ENCODE data around the gene ZNF254. TPM values are rescaled to one million over a fixed set of nuclear protein-coding genes. Genes with fewer than 3 reads are reported as not detected.
A peak's percentile ranks its signal among the peaks of the same experiment; 100 is the strongest.

ZNF254 gene
- polyA plus RNA-seq, 2 of the 4 experiments (the other 2 are of a cell fraction) = 7.8 to 12.1 TPM

- ChIA-PET CTCF (no interaction called here), POLR2A (no interaction called here)
- Histone ChIP-seq H3K4me1 (no peaks in the 10 kb centered on the region), H3K9me3 (peaks cover 8% of the 10 kb centered on the region; the same call in 1 of the 3 replicates), H3K4me3 (no peak overlapping the region), H3K27ac (no peak overlapping the region), H3K4me2 (no peak overlapping the region)
- 36% methylated on average over 1 of the region's 1 CpG for WGBS (ENCODE audit: missing lambda C conversion rate)
- no peak for TF ChIP-seq HES2 (IDR thresholded peaks at IDR 0.05)
- FAIRE-seq (no peak), DNase-seq (ENCODE audit: low read depth in 1 of 2, low spot score in 1 of 2) (no peak), ATAC-seq (no peak)
These were observed 21.7 kb upstream of the ZNF254 start for GRCh38 chr19:24065243-24065642.

GRCh38 chr19:24065865-24066604, 21.0 kb upstream of the ZNF254 start:
- Histone ChIP-seq H3K4me3 (no peak overlapping the region), H3K4me2 (no peak overlapping the region), H3K4me1 (no peaks in the 10 kb centered on the region), H3K9me3 (peaks cover 5% of the 10 kb centered on the region; the same call in 1 of the 3 replicates), H3K27ac (no peak overlapping the region)
- DNase-seq (ENCODE audit: low read depth in 1 of 2, low spot score in 1 of 2) (no peak), FAIRE-seq (no peak), ATAC-seq (no peak)
- POLR2A ChIA-PET = no interaction called here
- 93% methylated on average over 1 of the region's 1 CpG for WGBS (ENCODE audit: missing lambda C conversion rate)
- TF ChIP-seq PHF8 (IDR thresholded peaks at IDR 0.05; ENCODE audit: borderline replicate concordance, low read depth) (no peak), MAZ (IDR thresholded peaks at IDR 0.05; ENCODE audit: borderline replicate concordance, low read depth, low read length) (no peak), ZNF302 (CRISPR knock-in tag; IDR thresholded peaks at IDR 0.05) (no peak), HEYL (CRISPR knock-in tag; IDR thresholded peaks at IDR 0.05) (no peak), JUN (IDR thresholded peaks at IDR 0.05) (no peak), JUNB (IDR thresholded peaks at IDR 0.05) (no peak), BCL3 (IDR thresholded peaks at IDR 0.05) (no peak), NPAS2 (CRISPR knock-in tag; IDR thresholded peaks at IDR 0.05; ENCODE audit: borderline replicate concordance) (no peak), ZFP36 (IDR thresholded peaks at IDR 0.05; ENCODE audit: borderline replicate concordance, partially characterized antibody) (no peak), USF2 (IDR thresholded peaks at IDR 0.05) (no peak), EHMT2 (IDR thresholded peaks at IDR 0.05; ENCODE audit: low read depth) (no peak), HDAC2 (IDR thresholded peaks at IDR 0.05) (no peak), RCOR1 (IDR thresholded peaks at IDR 0.05; ENCODE audit: low read depth, low read length) (no peak)
- CTCF ChIA-PET = no interaction called here

GRCh38 chr19:24069905-24070657, 16.9 kb upstream of the ZNF254 start:
- no peak overlapping the region for H3K4me3 ChIP-seq
- H3K27ac ChIP-seq = no peak overlapping the region
- no peak for FAIRE-seq
- H3K4me2 ChIP-seq = no peak overlapping the region
- 0 out of 3 replicates have a peak, but pooled peaks cover 5% of the 10 kb centered on the region for H3K9me3 ChIP-seq
- no peak for ATAC-seq
- POLR2A ChIA-PET = no interaction called here
- CTCF ChIA-PET = no interaction called here
- no peaks in the 10 kb centered on the region for H3K4me1 ChIP-seq
- TF ChIP-seq FOSL2 (IDR thresholded peaks at IDR 0.05) (no peak), FOSL2 (CRISPR knock-in tag; IDR thresholded peaks at IDR 0.05) (peak; percentile 30; the same call in 1 of the 2 replicates), CEBPB (IDR thresholded peaks at IDR 0.05) (no peak)
- 88% methylated on average over 3 of the region's 3 CpGs for WGBS (ENCODE audit: missing lambda C conversion rate)
- no peak for DNase-seq (ENCODE audit: low read depth in 1 of 2, low spot score in 1 of 2)

GRCh38 chr19:24071078-24071477, 15.9 kb upstream of the ZNF254 start:
- no peak overlapping the region for H3K4me2 ChIP-seq
- no peaks in the 10 kb centered on the region for H3K4me1 ChIP-seq
- 0 out of 3 replicates have a peak, but pooled peaks cover 5% of the 10 kb centered on the region for H3K9me3 ChIP-seq
- WGBS (ENCODE audit: missing lambda C conversion rate) = 95% methylated on average over 2 of the region's 2 CpGs
- ATAC-seq = no peak
- FAIRE-seq = no peak
- POLR2A ChIA-PET = no interaction called here
- CTCF ChIA-PET = no interaction called here
- no peak overlapping the region for H3K4me3 ChIP-seq
- DNase-seq (ENCODE audit: low read depth in 1 of 2, low spot score in 1 of 2) = no peak
- no peak overlapping the region for H3K27ac ChIP-seq
- no peak for TF ChIP-seq ZSCAN20 (CRISPR knock-in tag; IDR thresholded peaks at IDR 0.05)
- no peak for TF ChIP-seq MAFK (IDR thresholded peaks at IDR 0.05; ENCODE audit: partially characterized antibody)
- TF ChIP-seq HDAC2 (IDR thresholded peaks at IDR 0.05) = no peak
- TF ChIP-seq MAZ (IDR thresholded peaks at IDR 0.05; ENCODE audit: borderline replicate concordance, low read depth, low read length) = no peak
- no peak for TF ChIP-seq ZC3H11A (IDR thresholded peaks at IDR 0.05)
- no peak for TF ChIP-seq RFX5 (IDR thresholded peaks at IDR 0.05)
- no peak for TF ChIP-seq PHF8 (IDR thresholded peaks at IDR 0.05; ENCODE audit: borderline replicate concordance, low read depth)
- TF ChIP-seq CEBPB (IDR thresholded peaks at IDR 0.05) = no peak
- no peak for TF ChIP-seq GATA3 (IDR thresholded peaks at IDR 0.05; ENCODE audit: borderline replicate concordance)
- no peak for TF ChIP-seq HOXA7 (CRISPR knock-in tag; IDR thresholded peaks at IDR 0.05)
- TF ChIP-seq HOXB5 (CRISPR knock-in tag; IDR thresholded peaks at IDR 0.05) = no peak
- TF ChIP-seq ESRRA (IDR thresholded peaks at IDR 0.05; ENCODE audit: borderline replicate concordance, low read length) = no peak
- TF ChIP-seq FOSL2 (IDR thresholded peaks at IDR 0.05) = no peak
- TF ChIP-seq FOSL2 (CRISPR knock-in tag; IDR thresholded peaks at IDR 0.05) = no peak
- TF ChIP-seq TP53 (CRISPR knock-in tag; IDR thresholded peaks at IDR 0.05) = no peak
- TF ChIP-seq JUN (IDR thresholded peaks at IDR 0.05) = no peak
- TF ChIP-seq RNF2 (IDR thresholded peaks at IDR 0.05; ENCODE audit: borderline replicate concordance, low read depth) = no peak
